HG02610 (cell line): ENCODE results near the gene RASA3.

Experiments used
- ATAC-seq: cut with Tn5 transposase; IDR thresholded peaks from one replicate; pipeline ENCODE4 v1.9.1; 2021; ENCODE audit warnings: mild to moderate bottlenecking, moderate library complexity; ENCODE audit not compliant: unreplicated experiment

Gene RASA3

GRCh38 chr13:113962975-113963374, 169.4 kb downstream of the RASA3 start:
- ATAC-seq, result no peak

DNA sequence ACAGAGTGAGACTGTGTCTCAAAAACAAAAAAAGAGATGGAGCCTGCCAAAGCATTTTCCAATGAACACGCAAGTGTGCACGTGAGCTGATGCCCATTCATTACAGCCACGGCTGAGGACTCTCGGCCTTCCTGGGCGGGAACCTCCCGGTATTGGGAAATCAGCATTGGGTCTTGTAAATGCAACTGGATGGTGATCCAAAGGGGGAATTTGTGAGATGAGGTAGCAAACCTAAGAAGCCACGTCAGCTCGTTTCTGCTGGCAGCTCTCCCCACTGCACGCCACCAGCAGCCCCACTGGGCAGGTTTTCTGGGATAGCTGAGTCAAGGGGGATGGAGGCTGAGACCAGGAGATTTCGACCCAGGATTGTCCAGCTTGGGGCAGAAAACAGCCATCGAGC, 170.0 kb downstream of the RASA3 start:
- no peak for ATAC-seq

DNA sequence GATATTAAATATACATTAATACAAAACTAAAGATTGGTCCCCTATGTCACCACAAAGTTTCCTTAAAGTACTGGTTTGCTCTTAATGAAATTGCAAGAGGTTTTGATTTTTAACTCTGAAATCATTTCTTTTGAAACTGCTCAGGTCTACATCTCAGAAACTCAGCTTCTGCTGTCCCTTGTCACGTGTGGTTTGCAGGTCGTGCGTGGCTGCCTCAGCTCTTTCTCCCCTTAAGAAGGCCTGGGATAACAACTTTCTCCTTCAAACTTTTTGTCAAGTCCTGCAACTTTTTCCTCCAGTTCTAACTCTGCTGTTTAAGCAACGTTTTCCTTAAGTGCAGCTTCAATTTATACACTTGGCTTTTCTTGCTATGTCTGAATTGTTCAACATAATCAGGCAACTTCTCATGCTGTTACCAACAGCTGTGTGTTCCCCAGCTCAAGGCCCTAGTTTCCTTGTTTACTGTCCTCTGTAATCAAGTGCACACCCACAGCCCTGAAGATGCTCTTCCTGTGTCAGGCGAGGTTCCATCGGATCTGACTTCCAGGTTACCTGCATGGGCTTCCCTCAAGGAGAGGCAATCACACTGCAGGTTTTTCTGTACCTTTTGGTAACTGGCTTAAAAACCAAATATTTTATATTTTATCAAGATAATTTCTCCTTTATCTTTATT, 172.0 kb downstream of the RASA3 start:
- ATAC-seq, result no peak

GRCh38 chr13:113959198-113959597, 173.2 kb downstream of the RASA3 start:
- ATAC-seq, result no peak

GRCh38 chr13:113958373-113958772, 174.1 kb downstream of the RASA3 start:
- ATAC-seq, result no peak

DNA sequence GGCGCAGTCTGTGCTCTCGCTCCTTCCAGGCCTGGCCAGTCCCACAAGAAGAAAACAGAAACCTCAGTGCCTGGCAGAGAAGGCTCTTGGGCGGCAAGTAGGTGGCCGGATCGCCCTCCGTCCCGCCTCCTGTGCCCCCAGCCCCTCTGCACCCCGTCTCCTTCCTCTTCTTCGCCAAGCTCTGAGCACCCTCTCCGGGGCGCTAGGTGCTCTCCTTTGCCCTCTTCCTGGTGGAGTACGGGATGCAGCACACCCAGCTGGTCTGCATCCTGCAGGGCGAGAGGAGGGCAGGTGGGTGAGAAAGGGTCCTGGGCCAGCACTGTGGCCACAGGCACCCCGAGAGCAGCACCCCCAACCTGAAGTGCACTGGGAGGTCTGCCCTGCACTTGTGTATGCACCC, 175.9 kb downstream of the RASA3 start:
- no peak for ATAC-seq

DNA sequence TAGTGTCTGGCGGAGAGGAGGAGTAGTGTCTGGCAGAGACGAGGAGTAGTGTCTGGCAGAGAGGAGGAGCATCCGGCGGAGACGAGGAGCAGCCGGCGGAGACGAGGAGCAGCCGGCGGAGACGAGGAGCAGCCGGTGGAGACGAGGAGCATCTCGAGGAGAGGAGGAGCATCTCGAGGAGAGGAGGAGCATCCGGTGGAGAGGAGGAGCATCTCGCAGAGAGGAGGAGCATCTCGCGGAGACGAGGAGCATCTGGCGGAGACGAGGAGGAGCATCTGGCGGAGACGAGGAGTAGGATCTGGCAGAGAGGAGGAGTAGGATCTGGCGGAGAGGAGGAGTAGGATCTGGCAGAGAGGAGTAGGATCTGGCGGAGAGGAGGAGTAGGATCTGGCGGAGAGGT, 176.7 kb downstream of the RASA3 start:
- ATAC-seq, result no peak

DNA sequence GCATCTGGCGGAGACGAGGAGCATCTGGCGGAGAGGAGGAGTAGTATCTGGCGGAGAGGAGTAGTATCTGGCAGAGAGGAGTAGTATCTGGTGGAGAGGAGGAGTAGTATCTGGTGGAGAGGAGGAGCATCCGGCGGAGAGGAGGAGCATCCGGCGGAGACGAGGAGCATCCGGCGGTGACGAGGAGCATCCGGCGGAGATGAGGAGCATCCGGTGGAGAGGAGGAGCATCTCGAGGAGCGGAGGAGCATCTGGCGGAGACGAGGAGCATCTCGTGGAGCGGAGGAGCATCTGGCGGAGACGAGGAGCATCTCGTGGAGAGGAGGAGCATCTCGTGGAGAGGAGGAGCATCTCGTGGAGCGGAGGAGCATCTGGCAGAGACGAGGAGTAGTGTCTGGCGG, 177.2 kb downstream of the RASA3 start:
- ATAC-seq, result no peak

DNA sequence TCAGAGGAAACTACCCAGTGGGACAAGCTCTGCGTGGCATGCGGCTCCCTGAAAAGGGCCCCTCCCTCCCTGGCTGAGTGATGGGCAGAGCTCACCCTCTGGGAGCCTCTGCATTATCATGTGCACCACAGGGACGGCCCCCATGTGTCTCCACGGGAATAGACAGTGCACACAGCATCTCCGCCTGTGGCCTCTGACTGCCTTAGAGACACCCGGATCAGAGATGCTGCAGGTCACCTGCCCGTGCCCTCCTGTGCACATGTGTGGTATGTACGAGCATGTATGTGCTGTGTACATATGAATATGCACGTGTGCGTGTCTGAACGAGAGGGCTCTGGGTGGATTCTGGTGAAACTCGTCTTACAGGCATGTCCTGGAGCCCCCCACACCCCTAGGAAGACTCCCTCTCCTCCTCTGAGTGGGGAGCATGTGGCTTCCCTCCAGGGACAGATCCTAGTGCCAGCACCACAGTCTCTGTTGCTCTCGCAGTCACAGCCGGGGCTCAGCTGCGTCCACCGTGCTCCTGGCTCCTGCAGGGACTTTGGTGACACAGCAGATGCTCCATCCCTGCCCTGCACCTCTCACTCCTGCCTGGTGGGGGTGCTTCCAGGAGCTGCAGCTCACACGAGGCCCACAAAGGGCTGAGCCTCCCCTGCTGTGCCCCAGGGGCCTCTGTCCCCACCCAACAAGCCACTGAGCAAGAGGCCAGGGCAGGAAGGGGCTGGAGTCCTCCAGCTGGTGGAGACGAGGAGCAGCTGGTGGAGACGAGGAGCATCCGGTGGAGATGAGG, 178.2 kb downstream of the RASA3 start:
- no peak for ATAC-seq

DNA sequence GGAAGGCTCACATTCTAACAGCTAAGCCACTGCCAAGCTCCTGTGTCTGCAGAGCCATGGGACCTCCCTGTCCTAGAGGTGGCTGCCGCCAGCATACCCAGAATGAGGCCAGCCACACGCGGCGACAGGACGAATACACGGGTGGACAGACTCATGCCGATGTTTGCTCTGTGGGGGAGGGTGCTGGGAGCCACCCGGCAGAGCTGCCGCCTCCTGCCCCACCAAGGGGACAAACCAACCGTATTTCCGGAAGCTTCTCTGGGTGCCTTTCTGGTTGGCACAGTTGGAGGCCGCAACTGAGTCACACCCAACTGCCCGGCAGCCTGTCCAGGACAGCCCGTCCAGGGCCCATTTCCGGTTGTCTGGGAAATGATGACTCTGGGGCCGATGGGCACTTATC, 178.9 kb downstream of the RASA3 start:
- ATAC-seq, result no peak

- ATAC-seq, result no peak
These were observed 179.4 kb downstream of the RASA3 start for GRCh38 chr13:113952983-113953520.

DNA sequence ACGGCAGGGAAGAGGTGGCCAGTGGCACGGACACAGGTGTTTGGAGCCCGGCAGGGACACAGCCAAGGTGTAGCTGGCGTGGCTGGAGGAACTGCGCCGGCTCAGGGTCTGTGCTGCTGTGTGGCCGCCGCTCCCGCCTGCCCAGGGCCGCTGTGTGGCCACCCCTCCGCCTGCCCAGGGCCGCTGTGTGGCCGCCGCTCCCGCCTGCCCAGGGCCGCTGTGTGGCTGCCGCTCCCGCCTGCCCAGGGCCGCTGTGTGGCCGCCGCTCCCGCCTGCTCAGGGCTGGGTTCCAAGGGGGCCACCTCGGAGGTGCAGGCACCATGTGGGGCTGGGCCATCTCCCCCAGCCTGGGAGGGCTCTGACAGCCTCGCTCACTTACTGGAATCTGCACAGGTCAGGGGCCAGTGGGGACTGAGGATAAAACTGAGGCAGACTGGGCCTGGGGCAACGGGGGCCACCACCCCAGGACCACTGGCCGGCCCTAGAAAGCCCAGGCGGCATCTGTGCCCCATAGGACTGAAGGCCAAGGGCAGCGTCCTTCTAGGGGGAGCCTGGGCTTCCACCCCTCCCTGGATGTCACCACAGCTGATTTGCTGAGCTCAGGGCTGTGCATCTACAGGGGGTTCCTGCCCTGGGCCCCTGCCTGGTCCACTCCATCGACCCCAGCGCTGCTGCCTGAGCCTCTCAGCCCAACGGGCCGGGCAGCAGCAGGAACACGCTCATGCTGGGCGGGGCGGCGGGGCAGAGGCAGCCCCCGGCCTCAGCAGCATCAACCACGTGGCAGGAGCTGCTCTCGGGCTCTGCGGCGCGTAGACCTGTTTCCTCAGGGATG, 180.1 kb downstream of the RASA3 start:
- no peak for ATAC-seq

DNA sequence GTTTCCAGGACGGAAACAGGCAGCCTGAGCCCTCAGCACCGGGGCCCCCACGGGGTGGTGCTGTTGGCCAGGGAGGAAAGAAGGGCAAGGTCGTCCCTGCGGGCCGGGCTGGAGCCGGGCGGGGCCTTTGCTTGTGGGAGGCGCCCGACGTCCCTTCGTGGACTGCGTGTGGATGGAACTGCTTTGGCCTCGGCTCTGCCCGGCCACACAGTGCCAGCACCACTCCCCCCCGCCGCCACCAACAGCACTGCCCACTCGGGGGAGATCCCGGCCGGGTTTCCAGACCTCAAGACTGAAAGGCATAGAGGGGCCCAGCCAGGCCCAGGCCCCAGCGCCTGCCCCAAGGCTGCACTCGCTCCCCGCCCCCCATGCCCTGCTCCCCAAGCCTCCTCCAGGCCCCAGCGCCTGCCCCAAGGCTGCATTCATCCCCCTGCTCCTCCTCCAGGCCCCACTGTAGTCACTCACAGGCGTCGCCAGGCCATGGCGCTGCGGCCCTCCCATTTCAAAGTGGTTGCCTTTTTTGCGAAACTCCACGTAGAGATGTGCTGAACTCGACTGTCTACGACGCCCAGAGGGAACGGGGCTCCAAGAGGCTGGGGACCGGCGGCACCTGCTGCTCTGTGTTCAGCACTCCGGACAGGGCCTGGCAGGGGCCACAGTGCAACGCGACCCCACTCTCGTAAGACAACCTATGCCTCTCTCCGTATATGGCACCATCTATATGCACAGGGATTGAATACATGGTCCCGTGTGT, 181.0 kb downstream of the RASA3 start:
- peak; percentile 59 for ATAC-seq

DNA sequence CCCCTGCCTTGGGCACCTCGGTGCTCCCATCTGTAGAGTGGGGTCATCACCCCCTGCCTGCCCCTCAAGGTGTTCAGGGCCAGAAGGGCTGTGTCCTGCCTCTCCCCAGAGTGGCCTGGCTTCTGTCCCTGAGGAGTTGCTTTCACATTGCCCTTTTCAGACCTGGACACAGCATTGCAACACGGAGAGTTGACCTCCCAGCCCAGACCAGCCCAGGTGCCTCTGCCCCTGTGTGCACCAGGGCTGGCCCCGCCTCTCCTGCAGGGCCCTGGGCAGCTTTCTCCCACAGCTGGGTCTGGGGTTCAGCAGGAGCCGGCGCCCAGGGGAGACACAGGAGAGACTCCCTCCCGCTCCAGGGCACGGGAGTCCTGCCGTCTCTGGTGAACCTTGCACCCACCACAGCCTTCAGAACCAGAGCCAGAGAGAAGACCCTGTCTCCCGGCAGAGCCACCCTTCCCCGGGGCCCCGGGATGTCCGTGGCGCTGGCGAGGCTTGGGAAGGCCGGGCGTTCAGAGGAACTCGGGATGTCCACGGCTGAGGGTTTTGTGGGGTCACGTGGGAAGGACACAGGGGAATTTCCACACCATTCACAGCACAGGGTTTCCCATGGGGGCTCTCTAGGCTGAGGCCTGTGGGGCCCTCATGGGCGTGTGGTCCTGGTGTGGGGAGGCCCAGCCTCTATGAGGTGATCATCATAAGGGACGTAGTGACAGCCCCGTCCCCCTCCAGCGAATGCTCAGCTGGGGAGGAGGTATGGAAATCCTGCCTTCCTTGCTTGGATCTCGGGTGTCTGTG, 181.8 kb downstream of the RASA3 start:
- peak; percentile 21 for ATAC-seq

- no peak for ATAC-seq
These were observed 182.9 kb downstream of the RASA3 start for GRCh38 chr13:113949546-113949945.

- ATAC-seq, result no peak
These were observed 184.2 kb downstream of the RASA3 start for GRCh38 chr13:113948034-113948742.

DNA sequence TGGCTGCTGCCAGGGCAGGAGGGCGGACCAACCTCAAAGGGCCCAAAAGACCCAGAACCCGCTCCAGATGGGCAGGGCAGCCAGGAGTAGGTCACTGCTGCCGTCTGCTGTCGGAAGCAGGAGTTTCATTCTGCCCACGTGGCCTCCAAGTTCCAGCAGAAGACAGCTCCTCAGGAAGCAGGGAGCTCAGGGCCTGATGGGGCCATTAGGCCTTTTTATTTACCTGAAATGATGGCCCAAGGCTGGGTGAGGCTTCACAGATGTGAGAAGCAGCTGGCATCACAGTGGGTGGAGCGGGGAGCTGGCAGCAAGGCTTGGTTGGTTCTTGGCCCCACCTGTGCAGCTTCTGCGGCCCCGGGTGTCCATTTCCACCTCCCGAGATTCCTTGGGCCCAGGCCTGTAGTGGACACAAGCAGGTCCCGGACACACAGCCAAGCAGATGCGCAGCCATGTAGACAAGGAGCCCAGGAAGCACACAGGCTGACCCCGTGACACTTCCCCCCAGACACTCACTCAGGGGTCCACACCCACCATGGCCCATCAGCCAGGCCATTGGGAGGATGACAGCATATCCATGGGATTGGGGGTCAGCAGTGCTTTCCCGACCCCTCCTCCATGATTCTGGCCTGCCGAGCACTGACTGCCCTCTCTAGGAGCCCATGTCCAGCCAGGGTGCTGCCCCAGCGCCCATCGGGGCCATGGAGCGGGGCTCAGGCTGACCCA, 185.0 kb downstream of the RASA3 start:
- no peak for ATAC-seq

DNA sequence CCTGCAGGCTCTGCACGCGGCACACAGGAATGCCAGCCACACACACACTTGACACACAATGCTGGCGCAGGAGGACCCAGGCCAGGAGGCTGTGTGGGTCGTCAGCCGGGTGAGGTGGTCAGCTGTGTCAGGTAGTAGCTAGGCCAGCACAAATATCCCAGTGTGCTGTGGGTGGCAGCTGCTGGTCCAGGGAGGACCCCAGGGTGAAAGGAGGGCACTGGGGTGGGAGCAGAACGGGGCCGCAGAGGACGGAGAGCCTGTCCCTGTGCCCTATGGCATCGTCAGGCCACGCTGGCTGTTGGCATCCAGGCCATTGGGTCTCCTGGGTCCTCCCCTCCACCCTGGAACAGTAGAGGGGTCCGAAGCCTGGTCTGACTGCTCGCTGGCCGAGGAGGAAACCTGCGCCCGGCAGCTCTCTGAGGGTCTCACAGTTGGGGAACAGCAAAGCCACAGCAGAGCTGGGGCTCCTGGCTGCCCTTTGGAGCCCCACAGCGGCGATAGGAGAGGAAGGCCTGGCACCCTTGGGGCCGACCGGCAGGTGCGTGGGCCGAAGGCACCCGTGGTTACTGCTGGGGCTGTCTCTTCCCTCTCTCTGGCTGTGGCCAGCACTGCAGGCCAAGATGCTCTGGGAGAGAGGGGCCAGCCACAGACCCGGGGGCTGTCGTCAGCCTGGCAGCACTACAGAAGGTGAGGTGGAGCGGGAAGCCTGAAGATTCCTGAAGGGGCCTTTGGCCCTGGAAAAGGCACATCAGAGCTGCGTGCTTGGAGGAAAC, 185.8 kb downstream of the RASA3 start:
- no peak for ATAC-seq
